ENCODE measurements around the gene BPHL. TPM values are rescaled to one million over a fixed set of nuclear protein-coding genes. Genes with fewer than 3 reads are reported as not detected.
"Not testable (repeated sequence)": the region's sequence is repeated elsewhere in the genome, so short reads cannot be mapped to it uniquely, and the experiment has no call there.

Gene BPHL
- total RNA-seq, 1 donor from 2014 or later, result 9.5 TPM

- DNase-seq (ENCODE audit: low read depth) (no peak), FAIRE-seq (no peak)
- no peak overlapping the region for H3K4me3 ChIP-seq (ENCODE audit: low read depth, low read length)
- TF ChIP-seq CTCF (IDR thresholded peaks at IDR 0.05; ENCODE audit: insufficient read depth, low read length, severe bottlenecking), result no peak
- no peaks in the 10 kb centered on the region for H3K27me3 ChIP-seq (ENCODE audit: control insufficient read depth, insufficient read depth, low read length)
- no peaks in the 10 kb centered on the region for H3K36me3 ChIP-seq (ENCODE audit: control insufficient read depth, insufficient read depth, low read length)
Measured at GRCh38 chr6:3165631-3166534, 47.4 kb downstream of the BPHL start.

GRCh38 chr6:3166535-3167225, 48.2 kb downstream of the BPHL start:
- FAIRE-seq; H3K27me3 ChIP-seq (ENCODE audit: control insufficient read depth, insufficient read depth, low read length); H3K4me3 ChIP-seq (ENCODE audit: low read depth, low read length); DNase-seq (ENCODE audit: low read depth); H3K36me3 ChIP-seq (ENCODE audit: control insufficient read depth, insufficient read depth, low read length): not testable (repeated sequence)

- not testable (repeated sequence) for DNase-seq (ENCODE audit: low read depth); H3K36me3 ChIP-seq (ENCODE audit: control insufficient read depth, insufficient read depth, low read length); FAIRE-seq; H3K4me3 ChIP-seq (ENCODE audit: low read depth, low read length); H3K27me3 ChIP-seq (ENCODE audit: control insufficient read depth, insufficient read depth, low read length)
Measured at GRCh38 chr6:3168046-3168445, 49.5 kb downstream of the BPHL start.

GRCh38 chr6:3170676-3171075, 52.2 kb downstream of the BPHL start:
- H3K4me3 ChIP-seq (ENCODE audit: low read depth, low read length); H3K36me3 ChIP-seq (ENCODE audit: control insufficient read depth, insufficient read depth, low read length); H3K27me3 ChIP-seq (ENCODE audit: control insufficient read depth, insufficient read depth, low read length); FAIRE-seq; DNase-seq (ENCODE audit: low read depth): not testable (repeated sequence)

- H3K36me3 ChIP-seq (ENCODE audit: control insufficient read depth, insufficient read depth, low read length); FAIRE-seq; H3K4me3 ChIP-seq (ENCODE audit: low read depth, low read length); H3K27me3 ChIP-seq (ENCODE audit: control insufficient read depth, insufficient read depth, low read length); DNase-seq (ENCODE audit: low read depth): not testable (repeated sequence)
Measured at GRCh38 chr6:3171313-3172175, 53.0 kb downstream of the BPHL start.

- not testable (repeated sequence) for DNase-seq (ENCODE audit: low read depth); H3K27me3 ChIP-seq (ENCODE audit: control insufficient read depth, insufficient read depth, low read length); FAIRE-seq; H3K36me3 ChIP-seq (ENCODE audit: control insufficient read depth, insufficient read depth, low read length); H3K4me3 ChIP-seq (ENCODE audit: low read depth, low read length)
Measured at GRCh38 chr6:3172789-3173188, 54.3 kb downstream of the BPHL start.

- not testable (repeated sequence) for FAIRE-seq; DNase-seq (ENCODE audit: low read depth); H3K4me3 ChIP-seq (ENCODE audit: low read depth, low read length); H3K27me3 ChIP-seq (ENCODE audit: control insufficient read depth, insufficient read depth, low read length); H3K36me3 ChIP-seq (ENCODE audit: control insufficient read depth, insufficient read depth, low read length)
Measured at GRCh38 chr6:3173636-3174089, 55.2 kb downstream of the BPHL start.

GRCh38 chr6:3175715-3176402, 57.3 kb downstream of the BPHL start:
- FAIRE-seq (no peak), DNase-seq (ENCODE audit: low read depth) (no peak)
- TF ChIP-seq CTCF (IDR thresholded peaks at IDR 0.05; ENCODE audit: insufficient read depth, low read length, severe bottlenecking), result no peak
- Histone ChIP-seq H3K27me3 (ENCODE audit: control insufficient read depth, insufficient read depth, low read length) (no peaks in the 10 kb centered on the region), H3K36me3 (ENCODE audit: control insufficient read depth, insufficient read depth, low read length) (no peaks in the 10 kb centered on the region), H3K4me3 (ENCODE audit: low read depth, low read length) (no peak overlapping the region)
